SU-DHL-6 (cell line): Measurements from ENCODE around the gene SSC5D.
"Not testable (repeated sequence)": the region's sequence is repeated elsewhere in the genome, so short reads cannot be mapped to it uniquely, and the experiment has no call there.

ENCODE experiments used
- H2AFZ ChIP-seq: fragments of 200-600 bp; sonication (generic); 2 replicates; pipeline ENCODE4 v1.6.1; 2014; ENCODE audit warnings: low read depth, mild to moderate bottlenecking, moderate library complexity, mixed read lengths, antibody characterized with exemption, low read length; ENCODE audit not compliant: severe bottlenecking
- H3F3A ChIP-seq: fragments of 200-600 bp; shearing (Covaris generic); 2 replicates; pipeline ENCODE4 v1.6.0; 2016; ENCODE audit warnings: antibody characterized with exemption, mild to moderate bottlenecking; ENCODE audit not compliant: insufficient read depth
- H3K27ac ChIP-seq: fragments of 200-600 bp; sonication (generic); 2 replicates; pipeline ENCODE4 v1.5.1; 2016; ENCODE audit warnings: low read depth, mild to moderate bottlenecking, low read length, moderate library complexity, mixed read lengths
- H3K27me3 ChIP-seq: fragments of 200-600 bp; sonication (generic), shearing (Covaris generic); 2 replicates; pipeline ENCODE4 v1.6.0; 2014; ENCODE audit warnings: mild to moderate bottlenecking, low read length
- H3K36me3 ChIP-seq: fragments of 200-600 bp; sonication (generic); 2 replicates; pipeline ENCODE4 v1.6.1; 2014; ENCODE audit warnings: mild to moderate bottlenecking, low read length, mixed read lengths
- H3K4me2 ChIP-seq: fragments of 300-600, 200-600 bp; shearing (Covaris generic), sonication (generic); 2 replicates; pipeline ENCODE4 v1.6.0; 2014; ENCODE audit warnings: low read length, low read depth, mild to moderate bottlenecking; ENCODE audit not compliant: poor library complexity, severe bottlenecking
- H3K4me3 ChIP-seq: fragments of 200-600 bp; sonication (generic); 2 replicates; pipeline ENCODE4 v1.5.1; 2014; ENCODE audit warnings: antibody characterized with exemption, low read length, mild to moderate bottlenecking, mixed read lengths; ENCODE audit not compliant: insufficient read depth, poor library complexity, severe bottlenecking
- H3K79me2 ChIP-seq: fragments of 200-600 bp; sonication (generic); 2 replicates; pipeline ENCODE4 v1.6.1; 2014; ENCODE audit warnings: mild to moderate bottlenecking, low read length, moderate library complexity; ENCODE audit not compliant: insufficient read depth
- H3K9ac ChIP-seq: fragments of 200-600 bp; sonication (generic); 2 replicates; pipeline ENCODE4 v1.7.0; 2014; ENCODE audit warnings: mild to moderate bottlenecking, low read length
- H3K9me2 ChIP-seq: fragments of 200-600 bp; sonication (generic); replicated peaks from 2 replicates; pipeline ENCODE4 v1.6.1; 2014; ENCODE audit warnings: low read length; ENCODE audit not compliant: insufficient read depth
- H3K9me3 ChIP-seq: fragments of 200-600 bp; sonication (generic); 2 replicates; pipeline ENCODE4 v1.6.1; 2014; ENCODE audit warnings: low read length, mixed read lengths; ENCODE audit not compliant: insufficient read depth
- H4K20me1 ChIP-seq: fragments of 200-600 bp; sonication (generic); 2 replicates; pipeline ENCODE4 v1.6.1; 2014; ENCODE audit warnings: low read depth, mild to moderate bottlenecking, antibody characterized with exemption, low read length, moderate library complexity, mixed read lengths
- CTCF ChIP-seq: fragments of 200-600 bp; sonication (generic); IDR thresholded peaks from one replicate; pipeline ENCODE4 v1.5.1; 2017; ENCODE audit warnings: antibody characterized with exemption, mild to moderate bottlenecking, low read length, moderate library complexity; ENCODE audit not compliant: insufficient read depth, poor library complexity, severe bottlenecking
- EZH2phosphoT487 ChIP-seq: fragments of 200-600 bp; sonication (generic), shearing (Covaris generic); conservative IDR thresholded peaks from 2 replicates; pipeline ENCODE4 v1.6.1; 2018; ENCODE audit warnings: mild to moderate bottlenecking, antibody characterized with exemption, low read length, moderate library complexity, mixed read lengths

Gene SSC5D

GRCh38 chr19:55443824-55444480, 44.3 kb upstream of the SSC5D start:
- no peak overlapping the region for H3K9ac ChIP-seq
- H3K4me2 ChIP-seq = no peak overlapping the region
- H3K9me3 ChIP-seq = no peaks in the 10 kb centered on the region
- TF ChIP-seq EZH2phosphoT487 = no peak
- H3K4me3 ChIP-seq = no peak overlapping the region
- H4K20me1 ChIP-seq = no peaks in the 10 kb centered on the region
- H3F3A ChIP-seq = 0 out of 2 replicates have a peak, but pooled peaks cover 9% of the 10 kb centered on the region
- no peaks in the 10 kb centered on the region for H3K79me2 ChIP-seq
- H3K9me2 ChIP-seq = no peaks in the 10 kb centered on the region
- H3K36me3 ChIP-seq = no peaks in the 10 kb centered on the region
- no peaks in the 10 kb centered on the region for H3K27me3 ChIP-seq
- no peak overlapping the region for H2AFZ ChIP-seq
- no peak overlapping the region for H3K27ac ChIP-seq

- no peak overlapping the region for H2AFZ ChIP-seq
- no peak overlapping the region for H3K4me2 ChIP-seq
- 0 out of 2 replicates have a peak, but pooled peaks cover 9% of the 10 kb centered on the region for H3F3A ChIP-seq
- no peaks in the 10 kb centered on the region for H3K79me2 ChIP-seq
- H3K9me2 ChIP-seq = no peaks in the 10 kb centered on the region
- H4K20me1 ChIP-seq = no peaks in the 10 kb centered on the region
- TF ChIP-seq EZH2phosphoT487 (no peak), CTCF (no peak)
- H3K27me3 ChIP-seq = no peaks in the 10 kb centered on the region
- H3K9me3 ChIP-seq = no peaks in the 10 kb centered on the region
- no peak overlapping the region for H3K4me3 ChIP-seq
- no peak overlapping the region for H3K27ac ChIP-seq
- no peaks in the 10 kb centered on the region for H3K36me3 ChIP-seq
- H3K9ac ChIP-seq = no peak overlapping the region
Observed at GRCh38 chr19:55444646-55445045, 43.6 kb upstream of the SSC5D start.

- H3K9ac ChIP-seq = no peak overlapping the region
- no peaks in the 10 kb centered on the region for H4K20me1 ChIP-seq
- 0 out of 2 replicates have a peak, but pooled peaks cover 9% of the 10 kb centered on the region for H3F3A ChIP-seq
- H3K4me2 ChIP-seq = no peak overlapping the region
- H3K9me3 ChIP-seq = no peaks in the 10 kb centered on the region
- no peak overlapping the region for H3K4me3 ChIP-seq
- H3K9me2 ChIP-seq = no peaks in the 10 kb centered on the region
- no peak for TF ChIP-seq EZH2phosphoT487
- TF ChIP-seq CTCF = no peak
- no peaks in the 10 kb centered on the region for H3K79me2 ChIP-seq
- no peak overlapping the region for H3K27ac ChIP-seq
- H2AFZ ChIP-seq = no peak overlapping the region
- H3K27me3 ChIP-seq = no peaks in the 10 kb centered on the region
- H3K36me3 ChIP-seq = no peaks in the 10 kb centered on the region
Observed at GRCh38 chr19:55446060-55446459, 42.2 kb upstream of the SSC5D start.

- no peaks in the 10 kb centered on the region for H3K79me2 ChIP-seq
- no peak overlapping the region for H3K27ac ChIP-seq
- H3F3A ChIP-seq = 0 out of 2 replicates have a peak, but pooled peaks cover 9% of the 10 kb centered on the region
- H3K4me3 ChIP-seq = no peak overlapping the region
- no peaks in the 10 kb centered on the region for H3K27me3 ChIP-seq
- H3K9me2 ChIP-seq = no peaks in the 10 kb centered on the region
- no peak overlapping the region for H3K4me2 ChIP-seq
- no peak overlapping the region for H2AFZ ChIP-seq
- no peaks in the 10 kb centered on the region for H4K20me1 ChIP-seq
- H3K36me3 ChIP-seq = no peaks in the 10 kb centered on the region
- H3K9me3 ChIP-seq = no peaks in the 10 kb centered on the region
- H3K9ac ChIP-seq = no peak overlapping the region
- TF ChIP-seq EZH2phosphoT487 = no peak
- no peak for TF ChIP-seq CTCF
Observed at GRCh38 chr19:55447421-55448174, 40.6 kb upstream of the SSC5D start.

GRCh38 chr19:55448175-55448490, 40.1 kb upstream of the SSC5D start:
- H3K27ac ChIP-seq, H3K9ac ChIP-seq, H2AFZ ChIP-seq, H3K27me3 ChIP-seq, H3K4me2 ChIP-seq, H4K20me1 ChIP-seq, H3F3A ChIP-seq, H3K79me2 ChIP-seq, H3K9me2 ChIP-seq, H3K9me3 ChIP-seq, H3K36me3 ChIP-seq, H3K4me3 ChIP-seq: not testable (repeated sequence)
